Fibroblast of skin of left quadriceps (primary cell): Measurements from ENCODE around the gene NAT10.
A peak's percentile ranks its signal among the peaks of the same experiment; 100 is the strongest.
"Not testable (repeated sequence)": the region's sequence is repeated elsewhere in the genome, so short reads cannot be mapped to it uniquely, and the experiment has no call there.

Experiments
- DNase-seq, 2 experiments: peaks; one replicate each; pipeline ENCODE4 v3.0.0-alpha.2; 2013; ENCODE audit warnings: low read depth in 2 of 2

The NAT10 gene

GRCh38 chr11:34105079-34105956 lies at the start of gene NAT10:
Gene NAT10 (plus strand): TSS chr11:34105629. CDS start chr11:34108226, 2,597 bp downstream.
- DNase-seq = peak; percentile 97 to 98

GRCh38 chr11:34056672-34057071 lies 48.8 kb upstream of the NAT10 start:
- no peak for DNase-seq

- DNase-seq = no peak
Observed at GRCh38 chr11:34063061-34063795, 42.2 kb upstream of the NAT10 start.

GRCh38 chr11:34064291-34064690 lies 41.1 kb upstream of the NAT10 start:
- DNase-seq = no peak

GRCh38 chr11:34065505-34066203 lies 39.8 kb upstream of the NAT10 start:
- no peak for DNase-seq

- not testable (repeated sequence) for DNase-seq
Observed at GRCh38 chr11:34066766-34067165, 38.7 kb upstream of the NAT10 start.

- no peak for DNase-seq
Observed at GRCh38 chr11:34067383-34068065, 37.9 kb upstream of the NAT10 start.

GRCh38 chr11:34068111-34068510 lies 37.3 kb upstream of the NAT10 start:
- DNase-seq = no peak

GRCh38 chr11:34071306-34071705 lies 34.1 kb upstream of the NAT10 start:
- not testable (repeated sequence) for DNase-seq

- DNase-seq = no peak
Observed at GRCh38 chr11:34072041-34072440, 33.4 kb upstream of the NAT10 start.

- DNase-seq = no peak
Observed at GRCh38 chr11:34072832-34073231, 32.6 kb upstream of the NAT10 start.

GRCh38 chr11:34074391-34074790 lies 31.0 kb upstream of the NAT10 start:
- no peak for DNase-seq

- DNase-seq = peak in 1 of 2 experiments; percentile 26
Observed at GRCh38 chr11:34075178-34075820, 30.1 kb upstream of the NAT10 start.

- no peak for DNase-seq
Observed at GRCh38 chr11:34080609-34081008, 24.8 kb upstream of the NAT10 start.

GRCh38 chr11:34084637-34085036 lies 20.8 kb upstream of the NAT10 start:
- no peak for DNase-seq

- DNase-seq = no peak
Observed at GRCh38 chr11:34086554-34087283, 18.7 kb upstream of the NAT10 start.

- no peak for DNase-seq
Observed at GRCh38 chr11:34091825-34092224, 13.6 kb upstream of the NAT10 start.

- DNase-seq = not testable (repeated sequence)
Observed at GRCh38 chr11:34094900-34095299, 10.5 kb upstream of the NAT10 start.

GRCh38 chr11:34098813-34099212 lies 6.6 kb upstream of the NAT10 start:
- no peak for DNase-seq

GRCh38 chr11:34104680-34105078 lies 750 bp upstream of the NAT10 start:
- DNase-seq = no peak
